OCI-LY7 (cell line): ENCODE results near the gene FAM131B. TPM values are rescaled to one million over a fixed set of nuclear protein-coding genes. Genes with fewer than 3 reads are reported as not detected.

Source experiments
- BruUV-seq: library from RNA; stranded (reverse); fragments of 400-500 nt; replicated peaks from 2 replicates; lab custom pipeline; 2021; lab: Mats Ljungman, UMichigan
- CTCF ChIA-PET: fragments of 300-600 bp; sonication (Branson Sonifier 250); formaldehyde crosslinking; loops from one replicate; lab custom pipeline; 2022; ENCODE audit warnings: antibody characterized with exemption; ENCODE audit not compliant: unreplicated experiment; lab: Charles Lee
- POLR2A ChIA-PET: fragments of 300-600 bp; sonication (Branson Sonifier 250); formaldehyde crosslinking; loops from one replicate; lab custom pipeline; 2022; ENCODE audit warnings: antibody characterized with exemption; lab: Charles Lee
- DNase-seq: peaks from one replicate; pipeline ENCODE4 v3.0.0-alpha.2; 2015; ENCODE audit warnings: low spot score
- H2AFZ ChIP-seq: fragments of 200-600 bp; sonication (generic), shearing (Covaris generic); 2 replicates; pipeline ENCODE4 v1.6.1; 2014; ENCODE audit warnings: mild to moderate bottlenecking, antibody characterized with exemption, low read length, moderate library complexity
- H3K27ac ChIP-seq: fragments of 200-600 bp; sonication (generic); 2 replicates; pipeline ENCODE4 v1.5.1; 2014; ENCODE audit warnings: mixed run types, low read depth, mild to moderate bottlenecking, moderate library complexity, low read length, inconsistent platforms; ENCODE audit not compliant: poor library complexity, severe bottlenecking
- H3K36me3 ChIP-seq: fragments of 200-600 bp; sonication (generic); 2 replicates; pipeline ENCODE4 v1.6.1; 2014; ENCODE audit warnings: mild to moderate bottlenecking, antibody characterized with exemption, low read length, moderate library complexity, mixed read lengths; ENCODE audit not compliant: insufficient read depth
- H3K4me1 ChIP-seq: fragments of 200-600 bp; sonication (generic); 2 replicates; pipeline ENCODE4 v1.5.1; 2014; ENCODE audit warnings: mild to moderate bottlenecking, low read length; ENCODE audit not compliant: insufficient read depth, poor library complexity, severe bottlenecking
- H3K4me2 ChIP-seq: fragments of 200-600 bp; sonication (generic); 2 replicates; pipeline ENCODE4 v1.6.1; 2014; ENCODE audit warnings: mild to moderate bottlenecking, low read length
- H3K4me3 ChIP-seq: fragments of 200-600 bp; sonication (generic); 2 replicates; pipeline ENCODE4 v1.5.1; 2014; ENCODE audit warnings: mild to moderate bottlenecking, low read depth, low read length; ENCODE audit not compliant: poor library complexity, severe bottlenecking
- H3K79me2 ChIP-seq: fragments of 200-600 bp; sonication (generic); 2 replicates; pipeline ENCODE4 v1.6.1; 2016; ENCODE audit warnings: low read depth, mild to moderate bottlenecking, low read length, moderate library complexity, mixed read lengths; ENCODE audit not compliant: insufficient read depth
- H3K9me2 ChIP-seq: fragments of 200-600 bp; sonication (generic); 2 replicates; pipeline ENCODE4 v1.6.1; 2016; ENCODE audit warnings: mild to moderate bottlenecking, low read length, mixed read lengths; ENCODE audit not compliant: insufficient read depth
- H3K9me3 ChIP-seq: fragments of 200-600 bp; sonication (generic); 2 replicates; pipeline ENCODE4 v1.6.1; 2014; ENCODE audit warnings: mild to moderate bottlenecking, mixed run types, low read length, mixed read lengths
- H4K20me1 ChIP-seq: fragments of 200-600 bp; sonication (generic); 2 replicates; pipeline ENCODE4 v1.6.1; 2014; ENCODE audit warnings: mild to moderate bottlenecking, antibody characterized with exemption, low read length, moderate library complexity, mixed read lengths; ENCODE audit not compliant: insufficient read depth
- EZH2phosphoT487 ChIP-seq: fragments of 200-600 bp; sonication (generic); IDR thresholded peaks from 2 replicates; pipeline ENCODE4 v1.6.1; 2018; ENCODE audit warnings: low read depth, borderline replicate concordance, mild to moderate bottlenecking, mixed run types, antibody characterized with exemption, low read length, moderate library complexity, mixed read lengths
- intact Hi-C: fragments of 100-400 bp; cut with micrococcal nuclease; formaldehyde crosslinking; loops from one replicate; pipeline ENCODE4 v1.10.0; 2022; ENCODE audit not compliant: unreplicated experiment
- total RNA-seq, 2 experiments: library from RNA; depleted of rRNA in 1 of 2; stranded (reverse); fragments of >200 nt in 1 of 2; shearing (Covaris generic) in 1 of 2; gene quantifications; 2 replicates each; pipeline ENCODE4 v1.2.3, GENCODE V29; 2014 to 2022
- TF ChIP-seq, protein P1 (sequence below): fragments of 200-600 bp; sonication (generic); conservative IDR thresholded peaks from 2 replicates; pipeline ENCODE4 v1.5.1; 2014; ENCODE audit warnings: mild to moderate bottlenecking, antibody characterized with exemption, low read length, moderate library complexity, mixed read lengths

The FAM131B gene
- total RNA-seq, 2 experiments from 2014 or later, result not detected

- BruUV-seq, result no TSS peak
- no peaks in the 10 kb centered on the region for H3K4me1 ChIP-seq
- H3K36me3 ChIP-seq, result no peaks in the 10 kb centered on the region
- no peaks in the 10 kb centered on the region for H3K9me3 ChIP-seq
- H4K20me1 ChIP-seq, result no peaks in the 10 kb centered on the region
- no peak for DNase-seq
- no peaks in the 10 kb centered on the region for H3K79me2 ChIP-seq
- H3K27ac ChIP-seq, result no peak overlapping the region
- H3K4me3 ChIP-seq, result no peak overlapping the region
- no peak overlapping the region for H2AFZ ChIP-seq
- CTCF ChIA-PET, result no interaction called here
- H3K4me2 ChIP-seq, result no peak overlapping the region
- TF ChIP-seq, protein P1, sequence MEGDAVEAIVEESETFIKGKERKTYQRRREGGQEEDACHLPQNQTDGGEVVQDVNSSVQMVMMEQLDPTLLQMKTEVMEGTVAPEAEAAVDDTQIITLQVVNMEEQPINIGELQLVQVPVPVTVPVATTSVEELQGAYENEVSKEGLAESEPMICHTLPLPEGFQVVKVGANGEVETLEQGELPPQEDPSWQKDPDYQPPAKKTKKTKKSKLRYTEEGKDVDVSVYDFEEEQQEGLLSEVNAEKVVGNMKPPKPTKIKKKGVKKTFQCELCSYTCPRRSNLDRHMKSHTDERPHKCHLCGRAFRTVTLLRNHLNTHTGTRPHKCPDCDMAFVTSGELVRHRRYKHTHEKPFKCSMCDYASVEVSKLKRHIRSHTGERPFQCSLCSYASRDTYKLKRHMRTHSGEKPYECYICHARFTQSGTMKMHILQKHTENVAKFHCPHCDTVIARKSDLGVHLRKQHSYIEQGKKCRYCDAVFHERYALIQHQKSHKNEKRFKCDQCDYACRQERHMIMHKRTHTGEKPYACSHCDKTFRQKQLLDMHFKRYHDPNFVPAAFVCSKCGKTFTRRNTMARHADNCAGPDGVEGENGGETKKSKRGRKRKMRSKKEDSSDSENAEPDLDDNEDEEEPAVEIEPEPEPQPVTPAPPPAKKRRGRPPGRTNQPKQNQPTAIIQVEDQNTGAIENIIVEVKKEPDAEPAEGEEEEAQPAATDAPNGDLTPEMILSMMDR, result no peak
- no peak for TF ChIP-seq EZH2phosphoT487
- intact Hi-C loops, result no loop called here
- H3K9me2 ChIP-seq, result no peaks in the 10 kb centered on the region
- POLR2A ChIA-PET, result no interaction called here
Measured at GRCh38 chr7:143391462-143392404, 29.2 kb upstream of the FAM131B start.

DNA sequence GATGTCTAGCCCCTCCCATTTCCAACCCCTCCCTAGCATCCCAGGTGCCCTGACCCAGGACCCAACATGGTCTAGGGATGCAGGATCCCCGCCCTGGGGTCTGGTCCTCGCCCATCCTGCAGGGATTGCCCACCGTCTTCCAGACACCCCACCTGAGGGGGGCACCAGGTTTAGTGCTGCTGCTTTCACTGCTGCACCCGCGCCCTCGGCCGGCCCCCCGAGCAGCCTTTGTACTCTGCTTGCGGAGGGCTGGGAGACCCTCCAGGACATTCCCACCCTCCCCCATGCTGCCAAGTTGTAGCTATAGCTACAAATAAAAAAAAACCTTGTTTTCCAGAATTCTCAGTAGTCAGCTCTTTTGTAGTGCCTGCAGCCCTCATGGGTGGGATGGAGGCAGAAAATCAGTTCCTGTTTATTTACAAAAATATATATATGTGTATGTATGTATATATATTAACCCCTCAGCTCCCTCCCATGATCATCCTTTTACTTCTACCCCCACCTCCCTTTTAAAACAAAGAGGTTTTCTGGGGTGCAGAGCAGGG lies 28.3 kb upstream of the FAM131B start:
- no TSS peak for BruUV-seq
- H3K36me3 ChIP-seq, result no peaks in the 10 kb centered on the region

More for the DNA sequence above, 28.3 kb upstream of the FAM131B start:
- no peaks in the 10 kb centered on the region for H4K20me1 ChIP-seq
- H3K9me3 ChIP-seq, result no peaks in the 10 kb centered on the region
- H3K4me3 ChIP-seq, result no peak overlapping the region
- TF ChIP-seq, protein P1, result no peak
- TF ChIP-seq EZH2phosphoT487, result no peak
- ChIA-PET POLR2A (interaction anchor here (1.0 kb wide), 1 partner anchor 41 kb away, joined by 3 read pairs; no protein-coding TSS in a partner anchor), CTCF (no interaction called here)
- intact Hi-C loops, result no loop called here
- no peak for DNase-seq
- no peak overlapping the region for H2AFZ ChIP-seq
- H3K9me2 ChIP-seq, result no peaks in the 10 kb centered on the region
- H3K4me2 ChIP-seq, result no peak overlapping the region
- no peak overlapping the region for H3K27ac ChIP-seq
- no peaks in the 10 kb centered on the region for H3K79me2 ChIP-seq
- H3K4me1 ChIP-seq, result no peaks in the 10 kb centered on the region
